Panc1 (cell line): ENCODE data around the gene POLN. TPM values are rescaled to one million over a fixed set of nuclear protein-coding genes. Genes with fewer than 3 reads are reported as not detected.

Experiments used
- ATAC-seq: fragments of 200-7000 bp; cut with Tn5 transposase; 2 replicates; pipeline ENCODE4 v1.9.1; 2020; ENCODE audit warnings: mild to moderate bottlenecking, moderate library complexity
- BruUV-seq: library from RNA; stranded (reverse); fragments of 400-500 nt; replicated peaks from 2 replicates; lab custom pipeline; 2021; lab: Mats Ljungman, UMichigan
- CTCF ChIA-PET: fragments of 300-600 bp; sonication (Branson Sonifier 250); formaldehyde crosslinking; loops from one replicate; lab custom pipeline; 2022; ENCODE audit warnings: antibody characterized with exemption; lab: Charles Lee
- POLR2A ChIA-PET: fragments of 300-600 bp; sonication (Branson Sonifier 250); formaldehyde crosslinking; loops from one replicate; lab custom pipeline; 2022; ENCODE audit warnings: antibody characterized with exemption; lab: Charles Lee
- DNase-seq: peaks from one replicate; pipeline ENCODE4 v3.0.0-alpha.2; 2010; ENCODE audit warnings: low read depth, low spot score
- H3K27ac ChIP-seq: 2 replicates; pipeline ENCODE4 v1.5.1; 2011; ENCODE audit warnings: mild to moderate bottlenecking, low read length, inconsistent platforms
- H3K27me3 ChIP-seq: fragments of 200-500 bp; sonication (Bioruptor generic); 2 replicates; pipeline ENCODE4 v1.6.0; 2014; ENCODE audit warnings: low read length, inconsistent platforms; ENCODE audit not compliant: control insufficient read depth, insufficient read depth
- H3K36me3 ChIP-seq: fragments of 200-500 bp; sonication (Bioruptor generic); 2 replicates; pipeline ENCODE4 v1.5.1; 2014; ENCODE audit warnings: inconsistent platforms, mild to moderate bottlenecking, low read length, moderate library complexity; ENCODE audit not compliant: control insufficient read depth, insufficient read depth
- H3K4me1 ChIP-seq: 2 replicates; pipeline ENCODE4 v1.5.1; 2011; ENCODE audit warnings: inconsistent platforms, mild to moderate bottlenecking, low read length, moderate library complexity; ENCODE audit not compliant: control insufficient read depth, insufficient read depth
- H3K4me3 ChIP-seq, 2 experiments: 2 replicates each; pipeline ENCODE4 v1.5.1; 2011 to 2012; ENCODE audit warnings: low read depth in 2 of 2, low read length in 2 of 2, mild to moderate bottlenecking in 2 of 2, inconsistent platforms in 1 of 2, moderate library complexity in 1 of 2
- H3K9me3 ChIP-seq: fragments of 200-500 bp; sonication (Bioruptor generic); 2 replicates; pipeline ENCODE4 v1.5.1; 2014; ENCODE audit warnings: low read depth, mild to moderate bottlenecking, inconsistent platforms, low read length, moderate library complexity; ENCODE audit not compliant: control insufficient read depth, insufficient read depth
- POLR2AphosphoS5 ChIP-seq: IDR thresholded peaks from 2 replicates; pipeline ENCODE4 v1.6.1; 2012; ENCODE audit warnings: mild to moderate bottlenecking, low read depth, low read length, moderate library complexity
- SIN3A ChIP-seq: IDR thresholded peaks from 2 replicates; pipeline ENCODE4 v1.6.1; 2012; ENCODE audit warnings: low read depth, mild to moderate bottlenecking, low read length, moderate library complexity, borderline replicate concordance; ENCODE audit not compliant: insufficient read depth
- TCF7L2 ChIP-seq: IDR thresholded peaks from 2 replicates; pipeline ENCODE4 v1.6.1; 2011; ENCODE audit warnings: mild to moderate bottlenecking, low read depth, low read length, inconsistent platforms
- in situ Hi-C: cut with HindIII; loops from 2 replicates; pipeline ENCODE4 v1.10.0; 2016; ENCODE audit warnings: low sequenced_read_pairs, low pct_unique_long_range_greater_than_20kb
- intact Hi-C: fragments of 100-400 bp; cut with micrococcal nuclease; formaldehyde crosslinking; loops from one replicate; pipeline ENCODE4 v1.10.0; 2022; ENCODE audit not compliant: unreplicated experiment
- total RNA-seq: library from RNA; stranded (reverse); gene quantifications from one replicate; pipeline ENCODE4 v1.2.1, GENCODE V29; 2021; ENCODE audit not compliant: unreplicated experiment
- TF ChIP-seq, protein P1 (sequence below): fragments of 450-650 bp; IDR thresholded peaks from 2 replicates; pipeline ENCODE4 v1.5.1; 2017; ENCODE audit warnings: mild to moderate bottlenecking
- TF ChIP-seq, protein P2 (sequence below), 2 experiments: IDR thresholded peaks; 2 replicates each; pipeline ENCODE4 v1.6.1; 2011 to 2012; ENCODE audit warnings: low read depth in 2 of 2, control low read depth in 1 of 2, low read length in 1 of 2, mild to moderate bottlenecking in 1 of 2, moderate library complexity in 1 of 2; ENCODE audit not compliant: insufficient read depth in 1 of 2

POLN gene
- total RNA-seq, 1 experiment from 2014 or later, result 4.3 TPM

DNA sequence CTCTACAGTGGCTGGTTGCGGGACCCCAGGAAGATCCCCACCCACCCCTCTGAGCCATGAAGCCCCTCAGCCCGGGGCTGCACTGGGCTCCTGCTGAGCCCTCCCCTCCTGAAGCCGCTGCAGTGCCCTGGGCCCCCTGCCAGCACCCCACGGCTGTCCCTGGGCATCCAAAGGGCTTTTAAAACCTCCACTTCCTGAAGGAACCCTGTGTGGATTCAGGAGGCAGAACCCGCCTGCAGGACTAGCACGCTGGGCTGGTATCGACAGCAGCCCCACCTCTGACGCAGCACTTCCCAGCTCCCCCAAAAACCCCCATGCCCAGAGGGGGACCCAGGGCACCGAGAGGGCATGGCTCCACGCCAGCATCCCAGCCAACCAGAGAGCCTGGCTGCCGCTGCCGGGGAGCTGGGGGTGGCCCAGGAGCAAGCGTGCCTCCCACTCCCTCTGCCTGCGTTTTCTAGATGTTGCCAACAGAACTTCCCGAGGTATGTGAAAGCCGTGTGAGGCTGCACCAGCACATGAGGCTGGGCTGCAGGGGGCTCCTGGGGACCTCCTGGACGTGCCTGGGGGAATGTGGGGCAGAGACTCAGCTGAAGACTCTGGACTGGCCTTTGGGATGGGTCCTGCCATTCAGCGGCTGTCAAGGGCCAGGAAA is 13.7 kb upstream of the POLN start:
- no peak for TF ChIP-seq SIN3A
- TF ChIP-seq, protein P1, sequence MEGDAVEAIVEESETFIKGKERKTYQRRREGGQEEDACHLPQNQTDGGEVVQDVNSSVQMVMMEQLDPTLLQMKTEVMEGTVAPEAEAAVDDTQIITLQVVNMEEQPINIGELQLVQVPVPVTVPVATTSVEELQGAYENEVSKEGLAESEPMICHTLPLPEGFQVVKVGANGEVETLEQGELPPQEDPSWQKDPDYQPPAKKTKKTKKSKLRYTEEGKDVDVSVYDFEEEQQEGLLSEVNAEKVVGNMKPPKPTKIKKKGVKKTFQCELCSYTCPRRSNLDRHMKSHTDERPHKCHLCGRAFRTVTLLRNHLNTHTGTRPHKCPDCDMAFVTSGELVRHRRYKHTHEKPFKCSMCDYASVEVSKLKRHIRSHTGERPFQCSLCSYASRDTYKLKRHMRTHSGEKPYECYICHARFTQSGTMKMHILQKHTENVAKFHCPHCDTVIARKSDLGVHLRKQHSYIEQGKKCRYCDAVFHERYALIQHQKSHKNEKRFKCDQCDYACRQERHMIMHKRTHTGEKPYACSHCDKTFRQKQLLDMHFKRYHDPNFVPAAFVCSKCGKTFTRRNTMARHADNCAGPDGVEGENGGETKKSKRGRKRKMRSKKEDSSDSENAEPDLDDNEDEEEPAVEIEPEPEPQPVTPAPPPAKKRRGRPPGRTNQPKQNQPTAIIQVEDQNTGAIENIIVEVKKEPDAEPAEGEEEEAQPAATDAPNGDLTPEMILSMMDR, result no peak
- CTCF ChIA-PET, result no interaction called here
- POLR2A ChIA-PET, result no interaction called here

DNA sequence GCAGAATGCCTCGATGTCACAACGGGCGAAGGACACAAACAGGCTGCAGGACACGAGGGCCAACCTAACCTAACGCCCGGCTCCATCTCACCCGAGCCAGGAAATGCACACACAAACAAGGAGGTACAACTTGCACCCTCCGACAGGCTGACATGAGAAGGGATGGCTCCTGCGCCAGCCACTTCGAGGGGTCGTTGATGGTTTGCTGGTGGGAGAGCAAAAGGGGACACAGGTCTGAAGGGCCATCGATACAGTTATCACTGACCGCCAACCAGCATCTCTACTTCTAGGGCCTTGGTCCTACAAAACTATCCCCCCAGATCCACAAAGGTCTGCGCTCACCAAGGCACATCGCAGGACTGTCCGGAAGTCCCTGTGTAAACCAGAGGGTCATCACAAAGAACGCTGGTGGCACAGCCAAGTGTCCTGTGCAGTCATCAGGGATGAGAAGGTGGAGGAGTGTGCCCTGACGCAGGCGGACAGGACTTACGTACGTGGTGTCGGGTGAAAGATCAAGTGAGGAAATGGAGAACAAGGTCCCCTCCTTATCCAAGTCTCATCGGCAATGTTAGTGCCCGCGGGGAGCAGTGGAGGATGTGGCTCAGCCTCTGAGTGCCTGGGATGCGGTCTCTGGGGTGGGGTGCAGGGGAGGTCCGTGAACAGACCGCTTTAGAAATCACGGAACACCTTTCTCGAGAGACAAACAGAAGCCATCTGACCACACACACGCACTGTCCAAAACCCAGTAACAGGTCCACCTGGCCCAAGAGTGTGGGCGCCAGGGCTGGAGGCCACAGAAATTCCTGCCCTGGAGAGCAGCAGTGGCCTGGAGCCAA is 13.0 kb upstream of the POLN start:
- H3K36me3 ChIP-seq, result no peaks in the 10 kb centered on the region
- in situ Hi-C loops, result no loop called here
- ChIA-PET POLR2A (no interaction called here), CTCF (no interaction called here)
- no peak for DNase-seq
- TF ChIP-seq, protein P1, result no peak
- TF ChIP-seq SIN3A (no peak), POLR2AphosphoS5 (no peak), TCF7L2 (no peak)
- TF ChIP-seq, protein P2, sequence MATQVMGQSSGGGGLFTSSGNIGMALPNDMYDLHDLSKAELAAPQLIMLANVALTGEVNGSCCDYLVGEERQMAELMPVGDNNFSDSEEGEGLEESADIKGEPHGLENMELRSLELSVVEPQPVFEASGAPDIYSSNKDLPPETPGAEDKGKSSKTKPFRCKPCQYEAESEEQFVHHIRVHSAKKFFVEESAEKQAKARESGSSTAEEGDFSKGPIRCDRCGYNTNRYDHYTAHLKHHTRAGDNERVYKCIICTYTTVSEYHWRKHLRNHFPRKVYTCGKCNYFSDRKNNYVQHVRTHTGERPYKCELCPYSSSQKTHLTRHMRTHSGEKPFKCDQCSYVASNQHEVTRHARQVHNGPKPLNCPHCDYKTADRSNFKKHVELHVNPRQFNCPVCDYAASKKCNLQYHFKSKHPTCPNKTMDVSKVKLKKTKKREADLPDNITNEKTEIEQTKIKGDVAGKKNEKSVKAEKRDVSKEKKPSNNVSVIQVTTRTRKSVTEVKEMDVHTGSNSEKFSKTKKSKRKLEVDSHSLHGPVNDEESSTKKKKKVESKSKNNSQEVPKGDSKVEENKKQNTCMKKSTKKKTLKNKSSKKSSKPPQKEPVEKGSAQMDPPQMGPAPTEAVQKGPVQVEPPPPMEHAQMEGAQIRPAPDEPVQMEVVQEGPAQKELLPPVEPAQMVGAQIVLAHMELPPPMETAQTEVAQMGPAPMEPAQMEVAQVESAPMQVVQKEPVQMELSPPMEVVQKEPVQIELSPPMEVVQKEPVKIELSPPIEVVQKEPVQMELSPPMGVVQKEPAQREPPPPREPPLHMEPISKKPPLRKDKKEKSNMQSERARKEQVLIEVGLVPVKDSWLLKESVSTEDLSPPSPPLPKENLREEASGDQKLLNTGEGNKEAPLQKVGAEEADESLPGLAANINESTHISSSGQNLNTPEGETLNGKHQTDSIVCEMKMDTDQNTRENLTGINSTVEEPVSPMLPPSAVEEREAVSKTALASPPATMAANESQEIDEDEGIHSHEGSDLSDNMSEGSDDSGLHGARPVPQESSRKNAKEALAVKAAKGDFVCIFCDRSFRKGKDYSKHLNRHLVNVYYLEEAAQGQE (IDR thresholded peaks at IDR 0.05; ENCODE audit: insufficient read depth in 1 of 2, low read depth in 2 of 2, low read length in 1 of 2), result no peak
- H3K9me3 ChIP-seq, result no peaks in the 10 kb centered on the region
- no TSS peak for BruUV-seq
- no peaks in the 10 kb centered on the region; the same call in 1 of the 2 replicates for H3K4me1 ChIP-seq
- intact Hi-C loops, result no loop called here
- H3K4me3 ChIP-seq, result no peak overlapping the region
- no peaks in the 10 kb centered on the region for H3K27me3 ChIP-seq
- no peak overlapping the region for H3K27ac ChIP-seq
- no peak for ATAC-seq

More for the DNA sequence above, 13.7 kb upstream of the POLN start:
- Histone ChIP-seq H3K27ac (no peak overlapping the region), H3K4me1 (no peaks in the 10 kb centered on the region; the same call in 1 of the 2 replicates), H3K27me3 (no peaks in the 10 kb centered on the region), H3K9me3 (no peaks in the 10 kb centered on the region), H3K4me3 (no peak overlapping the region), H3K36me3 (no peaks in the 10 kb centered on the region)
- no peak for DNase-seq
- intact Hi-C loops (no loop called here), in situ Hi-C loops (no loop called here)
- no TSS peak for BruUV-seq
- ATAC-seq, result no peak
